Panc1 (cell line): ENCODE measurements around the gene SDSL.

Experiments used
- CTCF ChIP-seq: fragments of 450-650 bp; IDR thresholded peaks from 2 replicates; pipeline ENCODE4 v1.5.1; 2017; ENCODE audit warnings: mild to moderate bottlenecking
- POLR2AphosphoS5 ChIP-seq: IDR thresholded peaks from 2 replicates; pipeline ENCODE4 v1.6.1; 2012; ENCODE audit warnings: mild to moderate bottlenecking, low read depth, low read length, moderate library complexity
- SIN3A ChIP-seq: IDR thresholded peaks from 2 replicates; pipeline ENCODE4 v1.6.1; 2012; ENCODE audit warnings: low read depth, mild to moderate bottlenecking, low read length, moderate library complexity, borderline replicate concordance; ENCODE audit not compliant: insufficient read depth
- TCF7L2 ChIP-seq: IDR thresholded peaks from 2 replicates; pipeline ENCODE4 v1.6.1; 2011; ENCODE audit warnings: mild to moderate bottlenecking, low read depth, low read length, inconsistent platforms
- TF ChIP-seq, protein P1 (sequence below), 2 experiments: IDR thresholded peaks; 2 replicates each; pipeline ENCODE4 v1.6.1; 2011 to 2012; ENCODE audit warnings: low read depth in 2 of 2, control low read depth in 1 of 2, low read length in 1 of 2, mild to moderate bottlenecking in 1 of 2, moderate library complexity in 1 of 2; ENCODE audit not compliant: insufficient read depth in 1 of 2

DNA sequence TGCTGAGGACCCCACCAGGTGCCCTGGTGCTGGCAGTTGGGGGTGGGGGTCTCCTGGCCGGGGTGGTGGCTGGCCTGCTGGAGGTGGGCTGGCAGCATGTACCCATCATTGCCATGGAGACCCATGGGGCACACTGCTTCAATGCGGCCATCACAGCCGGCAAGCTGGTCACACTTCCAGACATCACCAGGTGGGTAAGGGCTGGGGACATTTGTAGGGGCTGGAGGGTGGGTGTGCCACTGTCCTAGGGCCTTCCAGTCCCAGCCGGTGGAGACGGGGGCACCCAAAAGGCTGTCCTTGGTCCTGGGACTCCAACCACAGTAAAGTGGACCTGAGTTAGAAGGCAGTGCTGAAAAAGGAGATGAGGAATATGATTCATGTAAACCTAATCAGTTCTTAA is 13.2 kb downstream of the SDSL start:
- no peak for TF ChIP-seq CTCF
- TF ChIP-seq, protein P1, sequence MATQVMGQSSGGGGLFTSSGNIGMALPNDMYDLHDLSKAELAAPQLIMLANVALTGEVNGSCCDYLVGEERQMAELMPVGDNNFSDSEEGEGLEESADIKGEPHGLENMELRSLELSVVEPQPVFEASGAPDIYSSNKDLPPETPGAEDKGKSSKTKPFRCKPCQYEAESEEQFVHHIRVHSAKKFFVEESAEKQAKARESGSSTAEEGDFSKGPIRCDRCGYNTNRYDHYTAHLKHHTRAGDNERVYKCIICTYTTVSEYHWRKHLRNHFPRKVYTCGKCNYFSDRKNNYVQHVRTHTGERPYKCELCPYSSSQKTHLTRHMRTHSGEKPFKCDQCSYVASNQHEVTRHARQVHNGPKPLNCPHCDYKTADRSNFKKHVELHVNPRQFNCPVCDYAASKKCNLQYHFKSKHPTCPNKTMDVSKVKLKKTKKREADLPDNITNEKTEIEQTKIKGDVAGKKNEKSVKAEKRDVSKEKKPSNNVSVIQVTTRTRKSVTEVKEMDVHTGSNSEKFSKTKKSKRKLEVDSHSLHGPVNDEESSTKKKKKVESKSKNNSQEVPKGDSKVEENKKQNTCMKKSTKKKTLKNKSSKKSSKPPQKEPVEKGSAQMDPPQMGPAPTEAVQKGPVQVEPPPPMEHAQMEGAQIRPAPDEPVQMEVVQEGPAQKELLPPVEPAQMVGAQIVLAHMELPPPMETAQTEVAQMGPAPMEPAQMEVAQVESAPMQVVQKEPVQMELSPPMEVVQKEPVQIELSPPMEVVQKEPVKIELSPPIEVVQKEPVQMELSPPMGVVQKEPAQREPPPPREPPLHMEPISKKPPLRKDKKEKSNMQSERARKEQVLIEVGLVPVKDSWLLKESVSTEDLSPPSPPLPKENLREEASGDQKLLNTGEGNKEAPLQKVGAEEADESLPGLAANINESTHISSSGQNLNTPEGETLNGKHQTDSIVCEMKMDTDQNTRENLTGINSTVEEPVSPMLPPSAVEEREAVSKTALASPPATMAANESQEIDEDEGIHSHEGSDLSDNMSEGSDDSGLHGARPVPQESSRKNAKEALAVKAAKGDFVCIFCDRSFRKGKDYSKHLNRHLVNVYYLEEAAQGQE (IDR thresholded peaks at IDR 0.05; ENCODE audit: insufficient read depth in 1 of 2, low read depth in 2 of 2, low read length in 1 of 2), result no peak
- no peak for TF ChIP-seq SIN3A
- no peak for TF ChIP-seq POLR2AphosphoS5
- TF ChIP-seq TCF7L2, result no peak
